Measurements from ENCODE around the gene KCNJ12. TPM values are rescaled to one million over a fixed set of nuclear protein-coding genes. Genes with fewer than 3 reads are reported as not detected.

Gene KCNJ12
- total RNA-seq, 1 experiment from 2014 or later = 5.2 TPM

DNA sequence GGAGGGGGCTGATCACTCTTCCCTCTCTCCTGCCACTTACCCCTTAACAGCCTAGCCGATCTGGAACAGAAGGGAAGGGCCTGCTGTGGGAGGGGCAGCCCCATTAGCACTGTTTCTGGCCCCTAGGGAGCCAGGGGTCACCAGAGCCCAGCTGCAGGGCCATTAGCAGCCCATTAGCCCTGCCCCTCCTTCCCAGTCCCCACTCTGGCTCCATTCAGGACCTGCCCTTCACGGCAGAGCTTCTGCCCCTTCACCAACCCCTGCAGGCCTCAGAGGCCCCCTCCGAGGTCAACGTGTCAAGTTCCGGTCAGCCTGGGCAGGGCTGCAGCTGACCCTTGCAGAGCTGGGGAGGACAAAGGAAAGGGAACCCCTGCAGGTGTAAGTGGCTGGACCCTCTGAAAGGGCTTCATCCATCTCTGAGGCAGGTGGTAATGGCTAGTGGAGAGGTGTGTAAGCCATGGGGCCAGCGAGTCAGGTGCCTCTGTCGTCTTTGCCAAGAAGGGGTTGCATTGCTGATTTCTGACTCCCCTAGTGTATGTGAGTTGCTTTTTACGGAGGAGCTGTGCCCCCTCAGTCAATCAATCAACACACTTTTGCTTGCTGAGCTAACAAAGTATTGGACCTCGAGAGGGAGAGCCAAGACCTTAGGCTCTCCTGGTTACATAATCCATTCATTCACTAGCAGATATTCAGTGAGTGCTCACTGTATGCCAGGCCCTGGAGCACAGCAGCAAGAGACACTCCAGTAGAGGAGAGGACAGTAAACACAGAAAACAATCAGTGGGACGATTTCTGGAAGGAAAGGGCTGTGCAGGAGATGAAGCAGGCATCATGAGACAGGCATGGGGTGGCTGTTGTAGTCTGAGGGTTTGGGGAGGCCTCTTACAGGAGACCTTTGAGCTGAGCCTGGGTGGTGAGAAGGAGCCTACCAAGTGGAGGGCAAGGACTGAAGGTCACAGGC, 18.2 kb upstream of the KCNJ12 start:
- H3K27me3 ChIP-seq = no peaks in the 10 kb centered on the region
- H3K9me3 ChIP-seq = no peaks in the 10 kb centered on the region
- no peaks in the 10 kb centered on the region for H3K36me3 ChIP-seq
- DNase-seq = no peak
- no peak overlapping the region for H3K4me3 ChIP-seq

DNA sequence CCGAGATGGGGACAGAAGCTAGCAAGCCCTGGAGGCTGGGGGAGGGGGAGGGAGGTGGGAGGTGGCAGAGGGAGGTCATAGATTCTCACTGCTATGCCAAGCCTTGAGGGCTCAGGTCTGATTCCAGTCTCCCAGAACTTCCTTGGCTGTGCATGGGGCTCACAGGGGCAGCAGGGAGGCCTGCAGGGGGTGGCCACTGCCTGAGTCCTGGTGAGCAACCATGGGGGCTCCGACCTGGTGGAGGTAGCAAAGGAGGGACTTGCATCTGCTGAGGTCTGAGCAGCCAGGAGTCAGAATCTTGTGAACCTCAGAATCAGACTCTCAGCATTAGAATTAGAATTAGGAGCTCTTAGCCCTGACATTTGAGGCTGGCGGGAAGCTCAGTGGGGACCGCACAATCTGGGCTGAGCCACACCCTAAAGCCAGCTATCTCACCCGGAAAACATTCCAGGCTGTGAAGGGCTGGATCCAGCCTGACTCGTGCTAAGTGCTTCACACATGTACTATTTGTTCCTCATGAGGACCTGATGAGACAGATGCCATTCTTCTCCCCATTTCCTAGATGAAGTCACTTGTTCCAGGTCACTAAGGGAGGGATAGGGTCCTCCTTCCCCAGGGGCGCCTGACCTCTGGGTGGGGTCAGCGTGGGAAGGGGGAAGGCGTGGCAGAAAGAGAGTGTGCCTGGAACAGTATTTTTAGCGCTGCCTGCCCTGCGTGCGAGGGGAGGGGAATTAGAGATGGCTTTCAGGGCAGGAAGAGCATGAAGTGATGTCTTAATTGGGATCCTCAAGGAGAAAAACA, 17.3 kb upstream of the KCNJ12 start:
- DNase-seq = peak; percentile 23
- Histone ChIP-seq H3K4me3 (no peak overlapping the region), H3K9me3 (no peaks in the 10 kb centered on the region)

DNA sequence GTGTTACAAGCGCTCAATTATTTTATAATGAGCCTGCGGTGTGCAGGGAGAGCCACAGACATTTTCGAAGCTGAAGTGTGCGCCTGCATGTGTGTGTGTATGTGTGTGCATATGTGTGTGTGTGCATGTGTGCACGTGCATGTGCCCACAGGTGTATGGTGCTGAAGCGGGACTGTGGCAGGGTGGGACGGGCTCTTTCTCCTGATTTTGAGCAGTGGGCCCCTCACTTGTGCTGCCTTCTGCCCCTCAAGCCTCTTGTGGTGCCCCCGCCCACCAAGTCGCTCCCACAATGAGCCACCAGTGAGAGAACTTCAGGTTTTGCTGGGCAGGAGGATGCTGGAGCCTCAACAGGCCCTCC, 16.7 kb upstream of the KCNJ12 start:
- Histone ChIP-seq H3K9me3 (no peaks in the 10 kb centered on the region), H3K36me3 (no peaks in the 10 kb centered on the region), H3K4me3 (no peak overlapping the region), H3K27me3 (no peaks in the 10 kb centered on the region)
- no peak for DNase-seq

More for the DNA sequence above, 17.3 kb upstream of the KCNJ12 start:
- Histone ChIP-seq H3K36me3 (no peaks in the 10 kb centered on the region), H3K27me3 (no peaks in the 10 kb centered on the region)

- H3K9me3 ChIP-seq = no peaks in the 10 kb centered on the region
- no peak for DNase-seq
These were observed 16.1 kb upstream of the KCNJ12 start for GRCh38 chr17:21360048-21360447.

GRCh38 chr17:21361020-21361809, 14.9 kb upstream of the KCNJ12 start:
- no peak for DNase-seq
- Histone ChIP-seq H3K36me3 (no peaks in the 10 kb centered on the region), H3K4me3 (no peak overlapping the region), H3K9me3 (no peaks in the 10 kb centered on the region), H3K27me3 (no peaks in the 10 kb centered on the region)

More at GRCh38 chr17:21360048-21360447, 16.1 kb upstream of the KCNJ12 start:
- Histone ChIP-seq H3K4me3 (no peak overlapping the region), H3K36me3 (no peaks in the 10 kb centered on the region), H3K27me3 (no peaks in the 10 kb centered on the region)

DNA sequence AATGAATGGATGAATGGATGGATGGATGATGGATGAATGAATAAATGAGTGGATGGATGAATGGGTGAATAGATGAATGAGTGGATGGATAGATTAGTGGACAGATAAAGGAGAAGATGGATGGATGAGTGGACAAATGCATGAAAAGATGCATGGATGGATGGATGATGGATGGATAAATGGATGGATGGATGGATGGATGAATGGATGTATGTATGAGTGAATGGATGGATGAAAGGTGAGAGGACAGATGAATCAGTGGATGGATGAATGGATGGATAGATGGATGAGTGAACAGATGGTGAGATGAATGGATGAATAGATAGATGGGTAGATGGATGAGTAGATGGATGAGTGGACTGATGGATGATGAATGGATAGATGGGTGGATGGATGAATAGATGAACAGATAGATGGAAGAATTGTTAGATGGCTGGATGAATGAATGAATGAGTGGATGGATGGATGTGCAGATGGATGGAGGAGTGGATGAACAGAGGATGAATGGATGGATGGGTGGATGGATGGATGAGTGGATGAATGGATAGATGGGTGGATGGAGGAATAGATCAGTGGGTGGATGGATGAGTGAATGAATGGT, 13.7 kb upstream of the KCNJ12 start:
- H3K4me3 ChIP-seq = no peak overlapping the region
- H3K9me3 ChIP-seq = no peaks in the 10 kb centered on the region
- no peaks in the 10 kb centered on the region for H3K36me3 ChIP-seq
- no peaks in the 10 kb centered on the region for H3K27me3 ChIP-seq
- DNase-seq = no peak

DNA sequence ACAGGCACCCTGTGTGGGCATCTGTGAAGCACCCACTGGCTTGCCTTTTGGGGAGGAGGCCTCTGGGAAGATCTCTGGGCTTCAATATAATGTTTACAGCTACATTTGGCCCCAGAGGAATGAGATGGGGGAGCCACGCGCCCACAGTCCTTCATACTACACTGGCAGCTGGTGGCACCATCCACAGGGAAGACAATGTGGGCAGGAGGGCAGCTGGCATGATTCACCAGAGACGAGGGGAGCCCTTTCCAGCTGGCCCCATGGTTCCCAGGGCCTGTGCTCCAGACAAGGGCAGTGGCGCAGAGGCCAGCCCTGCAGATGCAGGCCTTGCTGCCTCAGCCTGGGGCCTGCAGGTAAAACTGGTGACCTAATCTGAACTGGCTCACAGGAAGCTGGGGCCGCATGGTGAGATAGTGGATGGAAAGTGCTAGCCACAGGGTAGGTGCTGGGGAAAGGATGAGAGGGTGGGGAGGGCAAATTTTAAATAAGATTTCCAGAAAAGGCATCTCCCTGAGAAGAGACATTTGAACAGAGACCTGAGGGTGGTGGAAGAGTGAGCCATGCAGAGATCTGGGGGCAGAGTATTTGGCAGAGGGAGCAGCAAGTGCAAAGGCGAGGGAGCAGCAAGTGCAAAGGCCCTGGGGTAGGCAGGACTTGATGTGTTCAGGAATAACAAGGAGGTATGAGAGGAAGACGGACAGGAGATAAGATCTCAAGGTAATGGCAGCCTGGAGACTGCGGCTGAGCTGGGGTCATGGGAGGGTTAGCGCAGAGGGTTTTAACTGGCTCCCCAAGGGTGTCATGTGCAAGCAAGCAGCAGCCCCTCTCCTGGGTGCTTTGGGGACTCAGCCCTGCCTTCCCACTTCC, 12.1 kb upstream of the KCNJ12 start:
- Histone ChIP-seq H3K9me3 (no peaks in the 10 kb centered on the region), H3K36me3 (no peaks in the 10 kb centered on the region), H3K4me3 (no peak overlapping the region), H3K27me3 (no peaks in the 10 kb centered on the region)
- no peak for DNase-seq

- Histone ChIP-seq H3K27me3 (no peaks in the 10 kb centered on the region), H3K36me3 (no peaks in the 10 kb centered on the region), H3K4me3 (no peak overlapping the region), H3K9me3 (no peaks in the 10 kb centered on the region)
- no peak for DNase-seq
These were observed 11.1 kb upstream of the KCNJ12 start for GRCh38 chr17:21365016-21365415.

- Histone ChIP-seq H3K9me3 (no peaks in the 10 kb centered on the region), H3K27me3 (no peaks in the 10 kb centered on the region), H3K36me3 (no peaks in the 10 kb centered on the region), H3K4me3 (no peak overlapping the region)
- peak; percentile 37 for DNase-seq
These were observed 7.5 kb upstream of the KCNJ12 start for GRCh38 chr17:21368545-21369246.

- no peak for DNase-seq
- Histone ChIP-seq H3K9me3 (no peaks in the 10 kb centered on the region), H3K36me3 (no peaks in the 10 kb centered on the region), H3K4me3 (no peak overlapping the region), H3K27me3 (no peaks in the 10 kb centered on the region)
These were observed 6.8 kb upstream of the KCNJ12 start for GRCh38 chr17:21369395-21369794.

DNA sequence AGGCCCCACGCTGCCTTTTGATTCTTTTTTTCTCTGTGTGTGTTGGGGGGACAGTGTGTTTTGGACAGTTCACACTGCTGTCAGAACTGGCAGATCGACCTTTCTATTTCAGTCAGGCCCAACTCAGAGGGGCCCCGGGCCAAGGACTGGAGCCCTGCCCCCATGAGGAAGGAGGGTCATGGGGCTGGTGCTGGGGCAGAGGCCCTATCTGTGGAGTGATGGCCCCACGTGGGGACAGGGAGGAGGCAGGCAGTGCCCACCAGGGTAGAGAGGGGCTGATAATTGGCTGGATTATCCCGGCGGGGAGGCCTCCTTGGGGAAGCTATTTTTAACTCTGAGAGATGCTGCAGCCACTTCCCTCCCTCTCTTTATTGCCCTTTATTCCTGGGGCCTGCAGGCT, 5.7 kb upstream of the KCNJ12 start:
- Histone ChIP-seq H3K36me3 (no peaks in the 10 kb centered on the region), H3K9me3 (no peaks in the 10 kb centered on the region), H3K27me3 (no peaks in the 10 kb centered on the region), H3K4me3 (no peak overlapping the region)
- no peak for DNase-seq

DNA sequence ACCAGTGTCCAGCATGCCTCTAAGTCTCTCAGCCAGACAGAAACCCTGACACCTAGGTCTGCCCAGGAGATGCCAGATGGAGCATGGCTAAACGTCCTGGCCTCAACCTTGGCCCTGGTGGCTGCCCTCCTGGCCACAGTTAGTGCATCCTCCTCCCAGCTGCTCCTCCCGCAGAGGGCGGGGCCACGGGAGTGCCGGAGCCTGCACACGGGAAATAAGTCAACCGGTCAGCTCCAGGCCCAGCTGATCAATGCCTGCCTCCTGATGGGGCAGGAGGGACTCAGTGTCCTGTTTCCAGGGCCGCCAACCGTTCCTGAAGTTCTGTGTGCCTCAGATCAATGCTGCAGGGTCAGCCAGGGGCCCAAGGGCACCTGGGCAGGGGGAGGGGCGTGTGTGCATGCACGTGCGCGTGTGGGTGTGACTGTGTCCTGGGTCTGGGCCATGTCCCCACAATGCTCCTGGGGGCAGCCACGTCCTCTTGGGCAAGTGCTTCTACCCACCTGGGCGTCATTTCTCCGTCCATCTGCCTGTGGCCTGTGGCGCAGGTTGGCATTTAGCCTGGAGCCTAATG, 4.6 kb upstream of the KCNJ12 start:
- H3K27me3 ChIP-seq = no peaks in the 10 kb centered on the region
- H3K4me3 ChIP-seq = no peak overlapping the region
- H3K36me3 ChIP-seq = no peaks in the 10 kb centered on the region
- DNase-seq = no peak
- H3K9me3 ChIP-seq = no peaks in the 10 kb centered on the region

GRCh38 chr17:21372256-21372954, 3.8 kb upstream of the KCNJ12 start:
- H3K36me3 ChIP-seq = no peaks in the 10 kb centered on the region

GRCh38 chr17:21373036-21373435, 3.1 kb upstream of the KCNJ12 start:
- Histone ChIP-seq H3K27me3 (no peaks in the 10 kb centered on the region), H3K9me3 (no peaks in the 10 kb centered on the region), H3K4me3 (no peak overlapping the region), H3K36me3 (no peaks in the 10 kb centered on the region)
- no peak for DNase-seq

More at GRCh38 chr17:21372256-21372954, 3.8 kb upstream of the KCNJ12 start:
- Histone ChIP-seq H3K27me3 (no peaks in the 10 kb centered on the region), H3K9me3 (no peaks in the 10 kb centered on the region), H3K4me3 (no peak overlapping the region)
- DNase-seq = no peak

Measured in MG63 (cell line).